ENCODE results near the gene UBTF.

- TF ChIP-seq CTCF (IDR thresholded peaks at IDR 0.05), result no peak
- no peak for TF ChIP-seq POLR2A (IDR thresholded peaks at IDR 0.05)
- TF ChIP-seq POLR2AphosphoS5 (IDR thresholded peaks at IDR 0.05; ENCODE audit: insufficient read depth in 1 of 2, low read depth in 1 of 2), result no peak
These were observed 28.1 kb downstream of the UBTF start for GRCh38 chr17:44191369-44191768.

Data from vagina (tissue), 2 donors.